B cell (primary cell): ENCODE measurements around the gene EEPD1. TPM values are rescaled to one million over a fixed set of nuclear protein-coding genes. Genes with fewer than 3 reads are reported as not detected.

Source experiments
- ATAC-seq: fragments of 200-7000 bp; cut with Tn5 transposase; one replicate; pipeline ENCODE4 v1.10.0; 2021; ENCODE audit warnings: low read depth, mild to moderate bottlenecking, moderate number of reproducible peaks, moderate library complexity
- CTCF ChIA-PET: fragments of 350-600 bp; sonication (Branson Sonifier 250); formaldehyde crosslinking; loops from one replicate; lab custom pipeline; 2021; ENCODE audit warnings: antibody characterized with exemption, inconsistent platforms; lab: Charles Lee
- POLR2A ChIA-PET: fragments of 350-600 bp; sonication (Branson Sonifier 250); formaldehyde crosslinking; loops from one replicate; lab custom pipeline; 2021; ENCODE audit warnings: antibody characterized with exemption; lab: Charles Lee
- DNase-seq: peaks from one replicate; pipeline ENCODE4 v3.0.0; 2013
- H2AFZ ChIP-seq: 2 replicates; pipeline ENCODE4 v1.6.1; 2012; ENCODE audit warnings: mild to moderate bottlenecking, low read depth, low read length; ENCODE audit not compliant: insufficient read depth, poor library complexity, severe bottlenecking
- H3K27ac ChIP-seq, 2 donors: 1 replicate in 1 of 2; 2 replicates in 1 of 2; pipeline ENCODE4 v1.5.1; 2012 to 2013; ENCODE audit warnings: low read length in 2 of 2, mild to moderate bottlenecking in 2 of 2, moderate library complexity in 1 of 2
- H3K27me3 ChIP-seq, 4 experiments: fragments of 200-600 bp in 1 of 4; sonication (generic) in 1 of 4; replicated peaks in 1 of 4; 1 replicate in 2 of 4; 2 replicates in 2 of 4; pipeline versions ENCODE4 v1.6.1 to v1.7.0; 2013 to 2016; ENCODE audit warnings: low read length in 3 of 4, mild to moderate bottlenecking in 2 of 4, mixed read lengths in 1 of 4, moderate library complexity in 1 of 4; ENCODE audit not compliant: insufficient read depth in 4 of 4, control insufficient read depth in 3 of 4; ENCODE audit errors: control extremely low read depth in 1 of 4
- H3K36me3 ChIP-seq, 2 experiments: replicated peaks in 1 of 2; 1 replicate in 1 of 2; 2 replicates in 1 of 2; pipeline versions ENCODE4 v1.6.1 to v1.7.1; 2013; ENCODE audit warnings: low read length in 1 of 2; ENCODE audit not compliant: insufficient read depth in 2 of 2, control insufficient read depth in 1 of 2; ENCODE audit errors: control extremely low read depth in 1 of 2, extremely low read depth in 1 of 2
- H3K4me1 ChIP-seq, 2 donors: fragments of 200-600 bp in 1 of 2; sonication (generic) in 1 of 2; 1 replicate in 1 of 2; 2 replicates in 1 of 2; pipeline versions ENCODE4 v1.5.1 to v1.6.1; 2013 to 2017; ENCODE audit warnings: low read length in 2 of 2; ENCODE audit not compliant: control insufficient read depth in 2 of 2, insufficient read depth in 2 of 2
- H3K4me2 ChIP-seq: replicated peaks from 2 replicates; pipeline ENCODE3; 2012; ENCODE audit warnings: mild to moderate bottlenecking, low read depth, low read length; ENCODE audit not compliant: poor library complexity, severe bottlenecking
- H3K4me3 ChIP-seq, 5 experiments: fragments of 200-600 bp in 1 of 5; sonication (generic) in 1 of 5; 1 replicate in 3 of 5; 2 replicates in 2 of 5; pipeline versions ENCODE4 v1.5.1 to v1.7.0; 2011 to 2016; ENCODE audit warnings: low read length in 4 of 5, mild to moderate bottlenecking in 4 of 5, low read depth in 2 of 5, control low read depth in 1 of 5, moderate library complexity in 1 of 5; ENCODE audit not compliant: insufficient read depth in 1 of 5; ENCODE audit errors: control extremely low read depth in 1 of 5, extremely low read depth in 1 of 5
- H3K79me2 ChIP-seq: fragments of 200-600 bp; sonication (generic); one replicate; pipeline ENCODE4 v1.6.0; 2016; ENCODE audit warnings: low read length; ENCODE audit not compliant: control insufficient read depth, insufficient read depth
- H3K9ac ChIP-seq: fragments of 200-600 bp; sonication (generic); 2 replicates; pipeline ENCODE4 v1.6.1; 2017; ENCODE audit warnings: mild to moderate bottlenecking, low read length, moderate library complexity
- H3K9me3 ChIP-seq, 3 donors: one replicate each; pipeline versions ENCODE4 v1.6.1 to v1.7.1; 2013; ENCODE audit warnings: low read length in 2 of 3; ENCODE audit not compliant: control insufficient read depth in 2 of 3, insufficient read depth in 1 of 3; ENCODE audit errors: control extremely low read depth in 1 of 3
- H4K20me1 ChIP-seq: 2 replicates; pipeline ENCODE4 v1.6.0; 2012; ENCODE audit warnings: mild to moderate bottlenecking, low read length; ENCODE audit not compliant: insufficient read depth, control insufficient read depth, poor library complexity, severe bottlenecking
- H3K27ac Mint-ChIP-seq: one replicate; pipeline ENCODE4 v1.8.0; 2021; ENCODE audit warnings: mixed read lengths
- H3K27me3 Mint-ChIP-seq: one replicate; pipeline ENCODE4 v1.8.0; 2021; ENCODE audit warnings: mixed read lengths
- H3K4me1 Mint-ChIP-seq: one replicate; pipeline ENCODE4 v1.8.0; 2021; ENCODE audit warnings: mixed read lengths
- H3K4me3 Mint-ChIP-seq: one replicate; pipeline ENCODE4 v1.8.0; 2021; ENCODE audit warnings: mixed read lengths
- H3K9me3 Mint-ChIP-seq: one replicate; pipeline ENCODE4 v1.8.0; 2022; ENCODE audit warnings: mixed read lengths; ENCODE audit not compliant: insufficient read depth
- EZH2 ChIP-seq: IDR thresholded peaks from 2 replicates; pipeline ENCODE4 v1.6.1; 2012; ENCODE audit warnings: borderline replicate concordance, low read depth, mild to moderate bottlenecking, moderate library complexity, low read length; ENCODE audit not compliant: insufficient read depth, poor library complexity, severe bottlenecking
- WGBS: methylation state at CpG from one replicate; pipeline ENCODE4 v1.1.5; 2013; ENCODE audit warnings: missing lambda C conversion rate; ENCODE audit not compliant: insufficient coverage; 5-methylcytosine and 5-hydroxymethylcytosine counted together
- intact Hi-C: fragments of 100-400 bp; cut with micrococcal nuclease; formaldehyde crosslinking; loops from one replicate; pipeline ENCODE4 v1.10.0; 2022
- polyA plus RNA-seq: library from polyadenylated mRNA; depleted of rRNA; stranded (reverse); fragments of >200 nt; gene quantifications from 2 replicates; pipeline ENCODE4 v1.2.3, GENCODE V29; 2012
- total RNA-seq, 2 donors: library from RNA; stranded (reverse); fragments of 120-200 nt in 1 of 2; gene quantifications; 1 replicate in 1 of 2; 2 replicates in 1 of 2; pipeline versions ENCODE4 v1.2.3 to v1.2.4, GENCODE V29; 2013 to 2022
- TF ChIP-seq, protein P1 (sequence below): fragments of 200-600 bp; IDR thresholded peaks from one replicate; pipeline ENCODE4 v1.8.0; 2022; ENCODE audit warnings: antibody characterized with exemption, mild to moderate bottlenecking

EEPD1 gene
- total and polyA plus RNA-seq, 2 donors (not counting 1 experiment from before 2014, with no cell fraction given): 0.49 to 4.1 TPM

DNA sequence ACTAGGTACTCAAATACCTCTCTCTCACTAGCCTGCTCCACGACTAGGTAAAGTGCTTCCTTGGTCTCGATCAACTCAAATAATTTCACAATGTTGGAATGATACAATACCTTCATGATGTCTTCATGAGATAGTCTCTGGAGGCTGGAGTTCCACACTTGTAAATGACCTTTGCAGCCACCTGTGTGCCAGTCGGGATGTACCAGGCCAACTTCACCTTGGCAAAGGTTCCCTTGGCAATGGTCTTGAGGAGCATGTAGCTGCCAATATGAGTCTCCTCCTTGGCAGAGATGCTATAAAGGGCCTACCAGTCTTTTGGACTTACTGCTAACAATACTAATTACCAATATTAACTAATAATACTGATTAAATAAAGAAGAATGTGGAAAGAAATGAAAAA lies 42.5 kb upstream of the EEPD1 start:
- intact Hi-C loops: no loop called here
- H3K4me3 Mint-ChIP-seq: no peak overlapping the region
- 96% methylated on average over 3 of the region's 3 CpGs for WGBS

DNA sequence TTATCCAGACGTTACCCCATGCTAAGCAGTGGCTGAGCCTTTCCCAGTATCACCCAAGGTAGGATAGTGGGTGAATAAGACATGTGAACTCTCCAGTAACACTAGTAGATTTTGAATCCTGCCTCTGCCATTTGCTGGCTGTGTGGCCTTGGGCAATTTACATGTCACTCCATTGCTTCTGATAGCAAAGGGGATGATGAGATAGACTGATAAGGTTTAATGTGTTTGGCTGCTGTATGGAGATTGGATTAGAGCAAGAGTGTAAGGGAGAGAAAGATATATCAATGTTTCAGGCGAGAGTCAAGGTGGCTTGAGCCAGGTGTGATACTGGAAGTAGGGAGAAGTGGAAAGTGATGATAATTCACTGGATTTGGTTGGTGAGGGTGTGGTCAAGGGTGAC lies 40.1 kb upstream of the EEPD1 start:
- peaks cover 0 to 3% (median 0%) of the 10 kb centered on the region in 3 donors for H3K9me3 ChIP-seq
- ATAC-seq (no peak), DNase-seq (no peak)
- H3K36me3 ChIP-seq: no peaks in the 10 kb centered on the region
- H3K9me3 Mint-ChIP-seq: no peaks in the 10 kb centered on the region
- H3K9ac ChIP-seq: no peak overlapping the region
- no peak overlapping the region for H3K4me3 Mint-ChIP-seq
- peaks cover 20% of the 10 kb centered on the region for H3K27me3 Mint-ChIP-seq
- H4K20me1 ChIP-seq: no peaks in the 10 kb centered on the region
- intact Hi-C loops: no loop called here
- H3K4me3 ChIP-seq: no peak overlapping the region
- H3K4me2 ChIP-seq: no peak overlapping the region
- no peak overlapping the region for H3K27ac Mint-ChIP-seq
- no peak overlapping the region for H3K27ac ChIP-seq
- no peaks in the 10 kb centered on the region for H3K27me3 ChIP-seq
- no peaks in the 10 kb centered on the region for H3K4me1 Mint-ChIP-seq
- no peak overlapping the region for H2AFZ ChIP-seq
- H3K79me2 ChIP-seq: no peaks in the 10 kb centered on the region
- WGBS: 76% methylated on average over 2 of the region's 2 CpGs
- ChIA-PET POLR2A (no interaction called here), CTCF (no interaction called here)
- TF ChIP-seq, protein P1, sequence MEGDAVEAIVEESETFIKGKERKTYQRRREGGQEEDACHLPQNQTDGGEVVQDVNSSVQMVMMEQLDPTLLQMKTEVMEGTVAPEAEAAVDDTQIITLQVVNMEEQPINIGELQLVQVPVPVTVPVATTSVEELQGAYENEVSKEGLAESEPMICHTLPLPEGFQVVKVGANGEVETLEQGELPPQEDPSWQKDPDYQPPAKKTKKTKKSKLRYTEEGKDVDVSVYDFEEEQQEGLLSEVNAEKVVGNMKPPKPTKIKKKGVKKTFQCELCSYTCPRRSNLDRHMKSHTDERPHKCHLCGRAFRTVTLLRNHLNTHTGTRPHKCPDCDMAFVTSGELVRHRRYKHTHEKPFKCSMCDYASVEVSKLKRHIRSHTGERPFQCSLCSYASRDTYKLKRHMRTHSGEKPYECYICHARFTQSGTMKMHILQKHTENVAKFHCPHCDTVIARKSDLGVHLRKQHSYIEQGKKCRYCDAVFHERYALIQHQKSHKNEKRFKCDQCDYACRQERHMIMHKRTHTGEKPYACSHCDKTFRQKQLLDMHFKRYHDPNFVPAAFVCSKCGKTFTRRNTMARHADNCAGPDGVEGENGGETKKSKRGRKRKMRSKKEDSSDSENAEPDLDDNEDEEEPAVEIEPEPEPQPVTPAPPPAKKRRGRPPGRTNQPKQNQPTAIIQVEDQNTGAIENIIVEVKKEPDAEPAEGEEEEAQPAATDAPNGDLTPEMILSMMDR: no peak
- TF ChIP-seq EZH2: no peak
- no peaks in the 10 kb centered on the region for H3K4me1 ChIP-seq

More for the DNA sequence above, 42.5 kb upstream of the EEPD1 start:
- Mint-ChIP-seq H3K27me3 (peaks cover 7% of the 10 kb centered on the region), H3K4me1 (no peaks in the 10 kb centered on the region), H3K9me3 (no peaks in the 10 kb centered on the region), H3K27ac (no peak overlapping the region)
- Histone ChIP-seq H3K4me2 (no peak overlapping the region), H2AFZ (no peak overlapping the region), H3K4me3 (no peak overlapping the region), H3K27ac (no peak overlapping the region), H3K9ac (no peak overlapping the region), H3K79me2 (no peaks in the 10 kb centered on the region), H3K36me3 (no peaks in the 10 kb centered on the region), H4K20me1 (no peaks in the 10 kb centered on the region), H3K9me3 (peaks cover 0 to 3% (median 0%) of the 10 kb centered on the region in 3 donors), H3K4me1 (no peaks in the 10 kb centered on the region), H3K27me3 (no peaks in the 10 kb centered on the region)
- ChIA-PET POLR2A (no interaction called here), CTCF (interaction anchor here (1.0 kb wide), 1 partner anchor 17 kb away, joined by 3 read pairs; no protein-coding TSS in a partner anchor)
- ATAC-seq (no peak), DNase-seq (no peak)
- TF ChIP-seq, protein P1: no peak
